Measurements from ENCODE around the gene TACC2.
A peak's percentile ranks its signal among the peaks of the same experiment; 100 is the strongest.

Gene TACC2

GRCh38 chr10:122033224-122033926 is 44.4 kb downstream of the TACC2 start:
- TF ChIP-seq, protein P1, sequence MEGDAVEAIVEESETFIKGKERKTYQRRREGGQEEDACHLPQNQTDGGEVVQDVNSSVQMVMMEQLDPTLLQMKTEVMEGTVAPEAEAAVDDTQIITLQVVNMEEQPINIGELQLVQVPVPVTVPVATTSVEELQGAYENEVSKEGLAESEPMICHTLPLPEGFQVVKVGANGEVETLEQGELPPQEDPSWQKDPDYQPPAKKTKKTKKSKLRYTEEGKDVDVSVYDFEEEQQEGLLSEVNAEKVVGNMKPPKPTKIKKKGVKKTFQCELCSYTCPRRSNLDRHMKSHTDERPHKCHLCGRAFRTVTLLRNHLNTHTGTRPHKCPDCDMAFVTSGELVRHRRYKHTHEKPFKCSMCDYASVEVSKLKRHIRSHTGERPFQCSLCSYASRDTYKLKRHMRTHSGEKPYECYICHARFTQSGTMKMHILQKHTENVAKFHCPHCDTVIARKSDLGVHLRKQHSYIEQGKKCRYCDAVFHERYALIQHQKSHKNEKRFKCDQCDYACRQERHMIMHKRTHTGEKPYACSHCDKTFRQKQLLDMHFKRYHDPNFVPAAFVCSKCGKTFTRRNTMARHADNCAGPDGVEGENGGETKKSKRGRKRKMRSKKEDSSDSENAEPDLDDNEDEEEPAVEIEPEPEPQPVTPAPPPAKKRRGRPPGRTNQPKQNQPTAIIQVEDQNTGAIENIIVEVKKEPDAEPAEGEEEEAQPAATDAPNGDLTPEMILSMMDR (conservative IDR thresholded peaks at IDR 0.05), result no peak
- no peak for TF ChIP-seq ZFX (IDR thresholded peaks at IDR 0.05)
- H3K27ac ChIP-seq, result no peak overlapping the region

DNA sequence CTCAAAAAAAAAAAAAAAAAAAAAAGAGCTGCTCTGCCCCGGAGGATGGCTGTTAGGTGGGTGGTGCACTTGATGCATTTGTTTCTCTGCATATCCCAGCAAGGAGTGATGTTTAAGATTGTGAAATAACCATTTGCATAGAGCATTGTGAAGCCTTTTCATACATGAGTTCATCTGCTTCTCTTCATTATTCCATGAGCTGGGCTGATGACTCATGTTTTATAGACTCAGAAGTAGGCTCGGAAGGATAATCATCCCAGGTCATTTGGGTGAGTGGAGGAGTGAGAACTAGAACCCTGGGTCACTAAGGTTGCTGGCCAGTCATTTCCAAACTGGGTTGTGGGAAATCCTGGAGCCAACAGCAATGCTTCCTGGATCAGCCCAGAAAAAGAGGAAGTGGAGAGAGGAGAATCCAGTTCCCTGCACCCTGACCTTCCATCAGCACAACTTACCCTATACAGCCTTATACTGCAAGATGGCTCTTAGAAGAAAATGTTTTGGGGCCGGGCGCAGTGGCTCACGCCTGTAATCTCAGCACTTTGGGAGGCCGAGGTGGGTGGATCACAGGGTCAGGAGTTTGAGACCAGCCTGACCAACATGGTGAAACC is 45.3 kb downstream of the TACC2 start:
- TF ChIP-seq, protein P1 (conservative IDR thresholded peaks at IDR 0.05), result no peak
- TF ChIP-seq ZFX (IDR thresholded peaks at IDR 0.05), result no peak

DNA sequence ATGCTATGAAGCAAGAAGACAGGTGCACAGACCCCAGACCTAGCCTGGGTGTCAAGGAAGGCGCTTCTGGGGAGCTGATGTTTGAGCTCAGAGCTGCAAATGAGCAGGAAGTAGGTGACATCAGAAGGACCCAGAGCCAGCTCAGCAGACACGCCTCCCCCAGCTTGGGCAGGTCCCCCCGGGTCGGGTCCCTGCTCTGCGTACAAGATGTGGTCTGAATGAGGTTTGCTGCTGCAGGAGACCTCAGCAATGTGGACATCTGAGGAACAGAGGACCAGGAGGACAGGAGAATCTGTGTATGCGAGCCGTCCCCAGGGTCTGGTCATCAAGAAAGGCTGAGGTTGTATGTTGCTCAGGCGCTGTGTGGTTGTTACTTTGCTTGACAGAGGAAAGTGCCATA is 51.8 kb downstream of the TACC2 start:
- no peak for TF ChIP-seq ZFX (IDR thresholded peaks at IDR 0.05)
- no peak overlapping the region for H3K27ac ChIP-seq

More for the DNA sequence above, 45.3 kb downstream of the TACC2 start:
- no peak overlapping the region for H3K27ac ChIP-seq

DNA sequence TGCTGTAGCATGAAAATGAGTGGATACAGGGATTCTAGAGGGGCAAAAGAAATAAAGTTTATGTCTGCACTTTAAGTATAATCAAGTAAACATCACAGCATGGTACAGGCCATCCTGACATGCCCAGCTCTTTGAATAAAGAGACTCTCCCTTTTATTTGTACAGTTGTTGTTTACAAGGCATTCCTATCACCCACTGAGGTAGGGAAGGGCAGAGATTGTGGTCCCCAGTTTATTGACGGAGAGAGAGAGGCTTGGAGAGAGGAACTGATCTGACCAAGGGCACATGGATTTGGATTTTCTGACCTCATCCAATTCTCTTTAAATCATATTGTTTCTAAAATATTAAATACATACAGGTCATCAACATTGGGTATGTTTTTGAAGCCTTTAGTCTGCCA is 53.9 kb downstream of the TACC2 start:
- TF ChIP-seq, protein P1 (conservative IDR thresholded peaks at IDR 0.05), result no peak
- no peak for TF ChIP-seq ZFX (IDR thresholded peaks at IDR 0.05)
- no peak overlapping the region for H3K27ac ChIP-seq

GRCh38 chr10:122044045-122044661 is 55.2 kb downstream of the TACC2 start:
- TF ChIP-seq, protein P1 (conservative IDR thresholded peaks at IDR 0.05), result no peak
- TF ChIP-seq ZFX (IDR thresholded peaks at IDR 0.05), result no peak
- H3K27ac ChIP-seq, result peak overlapping the region; percentile 24

- H3K27ac ChIP-seq, result peak overlapping the region; percentile 24; the same call in 1 of the 2 replicates
- TF ChIP-seq ZFX (IDR thresholded peaks at IDR 0.05), result no peak
- TF ChIP-seq, protein P1 (conservative IDR thresholded peaks at IDR 0.05), result no peak
Measured at GRCh38 chr10:122044713-122045112, 55.8 kb downstream of the TACC2 start.

- TF ChIP-seq, protein P1 (conservative IDR thresholded peaks at IDR 0.05), result no peak
- no peak for TF ChIP-seq ZFX (IDR thresholded peaks at IDR 0.05)
- peak overlapping the region; percentile 24; the same call in 1 of the 2 replicates for H3K27ac ChIP-seq
Measured at GRCh38 chr10:122045212-122045611, 56.2 kb downstream of the TACC2 start.
